COR-L47 (cell line): Measurements from ENCODE around the gene SWT1.
A peak's percentile ranks its signal among the peaks of the same experiment; 100 is the strongest.
"Not testable (repeated sequence)": the region's sequence is repeated elsewhere in the genome, so short reads cannot be mapped to it uniquely, and the experiment has no call there.

ENCODE experiments used
- DNase-seq: peaks from one replicate; lab custom pipeline; 2025; lab: John Stamatoyannopoulos, UW

SWT1 gene

DNA sequence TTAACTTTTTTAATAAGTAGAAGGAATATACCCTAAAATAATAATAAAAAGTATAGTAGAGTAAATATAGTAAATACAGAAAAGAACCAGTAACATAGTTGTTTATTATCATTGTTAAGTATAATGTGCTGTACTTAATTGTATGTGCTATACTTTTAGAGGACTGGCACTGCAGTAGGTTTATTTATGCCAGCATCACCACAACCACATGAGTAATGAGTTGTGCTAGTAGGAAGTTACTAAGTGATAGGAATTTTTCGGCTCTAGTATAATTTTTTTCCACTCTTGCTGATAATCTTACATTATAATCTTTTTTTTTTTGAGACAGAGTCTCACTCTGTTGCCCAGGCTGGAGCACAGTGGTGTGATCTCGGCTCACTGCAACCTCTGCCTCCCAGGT is 88.5 kb downstream of the SWT1 start:
- DNase-seq = no peak

DNA sequence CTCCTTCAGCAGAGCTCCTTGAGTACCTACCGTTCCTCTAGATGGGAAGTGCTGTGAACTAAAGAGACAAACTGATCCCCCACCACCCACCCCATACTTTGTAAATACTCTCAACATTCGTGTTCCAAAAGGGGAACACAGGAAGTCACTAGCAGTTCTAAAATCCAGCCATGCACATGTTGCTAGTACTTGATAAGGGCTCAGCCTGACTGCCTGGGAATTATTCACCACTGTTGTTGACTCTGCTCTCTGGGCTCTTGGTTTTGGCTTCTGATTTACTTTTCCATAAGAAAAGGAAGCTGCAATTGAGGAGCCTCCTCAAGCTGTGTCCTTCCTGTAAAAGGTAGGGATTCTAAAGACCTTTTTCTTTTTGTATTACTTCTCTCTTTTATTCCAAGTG is 92.6 kb downstream of the SWT1 start:
- no peak for DNase-seq

DNA sequence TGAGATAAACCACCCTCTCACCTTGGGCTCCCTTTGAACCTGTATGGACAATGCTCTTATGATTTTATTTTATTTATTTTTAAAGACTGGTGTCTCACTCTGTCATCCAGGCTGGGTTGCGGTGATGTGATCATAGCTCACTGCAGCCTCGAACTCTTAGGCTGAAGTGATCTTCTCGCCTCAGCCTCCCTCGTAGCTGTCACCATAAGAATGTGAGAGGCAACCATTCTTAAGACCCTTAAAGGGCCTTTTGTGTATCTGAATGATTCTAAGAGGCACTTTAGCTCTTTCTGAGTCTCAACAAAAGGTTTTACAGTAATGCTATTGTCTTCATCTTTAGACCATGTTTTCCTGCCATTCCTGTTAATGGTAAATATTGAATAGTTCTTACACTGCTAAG is 93.1 kb downstream of the SWT1 start:
- DNase-seq = no peak

DNA sequence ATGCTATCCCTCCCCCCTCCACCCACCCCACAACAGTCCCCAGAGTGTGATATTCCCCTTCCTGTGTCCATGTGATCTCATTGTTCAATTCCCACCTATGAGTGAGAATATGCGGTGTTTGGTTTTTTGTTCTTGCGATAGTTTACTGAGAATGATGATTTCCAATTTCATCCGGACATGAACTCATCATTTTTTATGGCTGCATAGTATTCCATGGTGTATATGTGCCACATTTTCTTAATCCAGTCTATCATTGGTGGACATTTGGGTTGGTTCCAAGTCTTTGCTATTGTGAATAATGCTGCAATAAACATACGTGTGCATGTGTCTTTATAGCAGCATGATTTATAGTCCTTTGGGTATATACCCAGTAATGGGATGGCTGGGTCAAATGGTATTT is 95.0 kb downstream of the SWT1 start:
- DNase-seq = not testable (repeated sequence)

DNA sequence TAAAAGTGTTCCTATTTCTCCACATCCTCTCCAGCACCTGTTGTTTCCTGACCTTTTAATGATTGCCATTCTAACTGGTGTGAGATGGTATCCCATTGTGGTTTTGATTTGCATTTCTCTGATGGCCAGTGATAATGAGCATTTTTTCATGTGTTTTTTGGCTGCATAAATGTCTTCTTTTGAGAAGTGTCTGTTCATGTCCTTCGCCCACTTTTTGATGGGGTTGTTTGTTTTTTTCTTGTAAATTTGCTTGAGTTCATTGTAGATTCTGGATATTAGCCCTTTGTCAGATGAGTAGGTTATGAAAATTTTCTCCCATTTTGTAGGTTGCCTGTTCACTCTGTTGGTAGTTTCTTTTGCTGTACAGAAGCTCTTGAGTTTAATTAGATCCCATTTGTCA is 95.4 kb downstream of the SWT1 start:
- not testable (repeated sequence) for DNase-seq

DNA sequence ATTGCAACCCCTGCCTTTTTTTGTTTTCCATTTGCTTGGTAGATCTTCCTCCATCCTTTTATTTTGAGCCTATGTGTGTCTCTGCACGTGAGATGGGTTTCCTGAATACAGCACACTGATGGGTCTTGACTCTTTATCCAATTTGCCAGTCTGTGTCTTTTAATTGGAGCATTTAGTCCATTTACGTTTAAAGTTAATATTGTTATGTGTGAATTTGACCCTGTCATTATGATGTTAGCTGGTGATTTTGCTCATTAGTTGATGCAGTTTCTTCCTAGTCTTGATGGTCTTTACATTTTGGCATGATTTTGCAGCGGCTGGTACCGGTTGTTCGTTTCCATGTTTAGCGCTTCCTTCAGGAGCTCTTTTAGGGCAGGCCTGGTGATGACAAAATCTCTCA is 98.6 kb downstream of the SWT1 start:
- DNase-seq = not testable (repeated sequence)

DNA sequence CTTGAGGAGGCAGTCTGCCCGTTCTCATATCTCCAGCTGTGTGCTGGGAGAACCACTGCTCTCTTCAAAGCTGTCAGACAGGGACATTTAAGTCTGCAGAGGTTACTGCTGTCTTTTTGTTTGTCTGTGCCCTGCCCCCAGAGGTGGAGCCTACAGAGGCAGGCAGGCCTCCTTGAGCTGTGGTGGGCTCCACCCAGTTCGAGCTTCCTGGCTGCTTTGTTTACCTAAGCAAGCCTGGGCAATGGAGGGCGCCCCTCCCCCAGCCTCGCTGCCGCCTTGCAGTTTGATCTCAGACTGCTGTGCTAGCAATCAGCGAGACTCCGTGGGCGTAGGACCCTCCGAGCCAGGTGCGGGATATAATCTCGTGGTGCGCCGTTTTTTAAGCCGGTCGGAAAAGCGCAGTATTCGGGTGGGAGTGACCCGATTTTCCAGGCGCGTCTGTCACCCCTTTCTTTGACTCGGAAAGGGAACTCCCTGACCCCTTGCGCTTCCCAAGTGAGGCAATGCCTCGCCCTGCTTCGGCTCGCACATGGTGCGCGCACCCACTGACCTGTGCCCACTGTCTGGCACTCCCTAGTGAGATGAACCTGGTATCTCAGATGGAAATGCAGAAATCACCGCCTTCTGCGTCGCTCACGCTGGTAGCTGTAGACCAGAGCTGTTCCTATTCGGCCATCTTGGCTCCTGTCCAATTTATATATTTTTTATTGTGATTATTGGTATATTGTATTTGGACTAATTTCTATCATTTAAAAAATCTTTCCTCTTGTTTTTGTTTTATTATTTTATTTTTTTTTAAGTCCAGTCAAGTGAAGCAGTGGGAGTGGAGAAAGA is 100.4 kb downstream of the SWT1 start:
- DNase-seq = peak; percentile 4

DNA sequence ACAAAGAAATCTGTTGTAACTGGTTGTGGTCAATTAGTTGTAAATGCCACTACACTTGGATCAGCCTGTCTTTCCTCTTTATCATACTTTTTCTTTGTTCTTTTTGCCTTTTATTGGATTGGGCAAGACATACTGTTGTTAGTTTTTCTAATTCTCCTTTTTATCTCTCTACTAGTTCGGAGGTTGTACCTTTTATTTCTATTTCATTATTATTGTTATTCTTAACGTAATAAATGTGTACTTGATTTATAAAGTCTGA is 100.9 kb downstream of the SWT1 start:
- DNase-seq = no peak

DNA sequence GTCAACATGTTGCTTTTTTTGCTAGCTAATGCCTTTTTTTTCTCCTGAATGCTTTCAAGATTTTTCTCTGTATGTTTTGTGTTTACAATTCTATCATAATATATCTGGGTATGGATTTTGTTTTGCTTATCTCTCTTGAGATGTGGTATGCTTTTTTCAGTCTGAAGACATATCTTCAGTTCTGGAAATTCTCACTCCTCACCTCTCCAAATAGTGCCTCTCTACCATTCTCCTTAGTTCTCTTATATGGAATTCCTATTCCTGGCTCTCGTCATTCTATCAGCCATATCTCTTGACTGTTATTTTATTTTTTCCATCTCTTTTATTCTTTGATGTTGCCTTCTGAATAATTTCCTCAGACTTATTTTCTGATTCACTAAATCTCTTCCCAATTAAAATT is 101.7 kb downstream of the SWT1 start:
- no peak for DNase-seq

DNA sequence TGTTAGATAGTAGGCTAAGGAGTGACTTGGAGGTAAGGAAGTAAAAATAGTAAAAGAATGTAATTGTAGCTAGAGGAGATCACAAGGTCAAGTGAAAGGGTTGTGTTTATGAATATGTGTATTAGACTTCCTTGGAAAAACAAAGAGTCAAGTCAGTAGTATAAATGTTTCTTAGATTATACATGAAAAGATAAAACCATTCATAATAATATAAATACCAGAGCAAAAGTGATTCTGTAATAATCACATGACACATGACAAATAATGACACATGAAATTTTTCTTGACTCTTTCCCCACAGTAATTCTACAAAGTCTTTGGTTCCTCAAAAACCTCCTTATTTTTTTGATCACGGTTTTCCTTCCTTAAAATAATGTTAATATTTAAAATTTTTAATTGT is 103.6 kb downstream of the SWT1 start:
- no peak for DNase-seq

DNA sequence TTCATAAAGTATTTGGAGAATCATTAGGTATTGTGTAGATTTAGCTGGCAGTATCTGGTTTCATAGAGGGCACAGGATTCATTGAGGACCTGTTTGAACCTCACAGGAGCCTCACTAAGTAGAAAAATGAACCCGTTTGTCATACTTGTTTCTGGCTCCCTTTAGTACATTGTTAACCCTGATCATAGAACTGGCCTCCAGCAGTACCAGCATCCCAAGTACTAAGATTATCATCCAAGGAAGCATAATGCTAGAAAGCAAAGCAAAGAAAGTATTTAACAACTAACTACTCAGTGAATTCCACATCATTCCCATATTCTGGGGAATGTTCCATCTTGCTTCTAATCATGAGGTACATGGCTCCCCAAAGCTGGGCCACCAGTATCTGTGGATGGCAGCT is 105.2 kb downstream of the SWT1 start:
- no peak for DNase-seq

DNA sequence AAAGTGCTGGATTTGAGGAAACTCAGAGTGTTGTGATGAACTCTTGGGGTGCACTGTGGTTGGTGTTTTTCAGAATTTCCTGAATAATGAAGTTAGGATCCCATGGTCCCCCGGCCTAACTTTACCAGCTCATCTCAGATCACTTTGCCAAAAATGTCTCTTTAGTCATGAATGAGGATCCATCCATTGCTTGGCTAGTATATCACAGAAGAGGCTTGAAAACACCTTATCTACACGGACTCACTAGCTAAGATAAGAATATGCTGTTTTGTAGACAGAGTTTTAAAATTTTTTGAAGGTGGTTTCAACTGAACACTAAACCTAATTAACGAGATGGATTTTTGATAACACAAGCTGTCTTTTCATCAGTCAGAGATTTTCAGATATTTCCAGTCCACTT is 106.3 kb downstream of the SWT1 start:
- DNase-seq = no peak

DNA sequence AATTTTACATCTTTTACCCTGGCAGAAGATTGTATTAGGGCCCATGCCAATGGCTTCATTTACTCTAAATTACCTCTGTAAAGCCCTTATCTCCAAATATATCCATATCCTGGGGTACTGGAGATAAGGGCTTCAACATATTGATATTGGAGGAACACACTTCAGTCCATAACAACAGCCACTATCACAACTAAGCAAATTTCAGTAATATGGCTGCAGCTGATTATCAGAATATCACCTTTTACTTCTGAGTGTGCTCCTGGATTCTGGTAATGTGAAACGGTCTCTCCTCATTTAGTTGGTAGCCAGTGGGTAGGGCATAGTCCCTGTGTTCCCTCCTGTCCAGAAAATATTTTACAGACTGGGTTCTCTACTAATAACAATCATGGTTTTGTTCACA is 106.8 kb downstream of the SWT1 start:
- DNase-seq = no peak

DNA sequence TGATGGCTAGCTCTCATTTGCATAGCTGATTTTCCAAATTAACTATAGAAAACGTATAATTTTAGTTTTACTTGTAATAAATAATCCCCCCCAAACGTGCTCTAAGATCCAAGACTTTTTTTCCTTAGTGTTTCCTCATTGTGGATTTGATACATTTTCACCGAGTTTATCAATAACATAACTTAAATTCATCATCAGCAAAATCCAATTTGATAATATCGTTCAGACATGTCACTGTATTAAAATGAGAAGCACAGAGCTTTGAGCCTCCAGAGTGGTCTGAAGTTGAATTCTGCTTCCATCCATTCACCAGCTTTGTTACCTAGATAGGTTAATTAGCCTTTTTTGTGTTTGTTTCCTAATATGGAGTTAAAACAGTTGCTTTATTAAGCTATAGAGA is 108.3 kb downstream of the SWT1 start:
- DNase-seq = no peak

DNA sequence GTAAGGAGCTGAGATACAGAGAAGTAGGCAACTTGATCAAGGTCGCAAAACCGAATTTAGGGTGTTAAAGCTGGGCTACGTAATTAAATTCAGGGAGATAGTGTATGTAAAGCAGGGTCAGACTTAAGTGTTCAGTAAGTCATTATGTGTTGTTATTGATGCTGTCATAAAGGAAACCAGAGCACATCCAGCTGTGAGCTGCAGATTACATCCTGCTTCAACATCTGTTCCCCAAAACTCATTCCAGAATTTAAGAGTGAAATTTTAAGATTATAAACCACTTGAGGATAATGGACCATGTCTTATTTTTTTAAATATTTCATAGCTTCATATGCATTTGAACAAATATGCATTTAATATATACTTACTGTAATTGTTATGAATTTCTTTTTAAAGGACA is 110.3 kb downstream of the SWT1 start:
- no peak for DNase-seq

DNA sequence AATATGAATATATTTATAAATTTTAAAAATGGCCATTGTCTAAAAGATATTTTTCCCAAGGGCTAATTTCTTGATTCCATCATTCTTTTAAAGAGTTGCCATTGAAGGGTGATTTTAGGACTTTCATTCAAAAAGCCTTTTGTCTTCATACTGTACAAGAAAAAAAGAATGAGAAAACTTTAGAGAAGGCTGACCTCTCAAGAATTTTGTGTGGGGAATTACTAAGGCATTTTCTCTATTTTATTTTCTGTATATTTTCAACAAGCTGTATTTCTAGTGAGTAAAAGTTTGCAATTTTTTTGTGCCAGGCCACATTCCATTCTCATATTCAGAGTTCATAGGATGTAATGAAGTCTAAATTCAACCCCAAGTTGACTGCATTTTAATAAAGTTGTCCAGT is 110.7 kb downstream of the SWT1 start:
- DNase-seq = no peak

DNA sequence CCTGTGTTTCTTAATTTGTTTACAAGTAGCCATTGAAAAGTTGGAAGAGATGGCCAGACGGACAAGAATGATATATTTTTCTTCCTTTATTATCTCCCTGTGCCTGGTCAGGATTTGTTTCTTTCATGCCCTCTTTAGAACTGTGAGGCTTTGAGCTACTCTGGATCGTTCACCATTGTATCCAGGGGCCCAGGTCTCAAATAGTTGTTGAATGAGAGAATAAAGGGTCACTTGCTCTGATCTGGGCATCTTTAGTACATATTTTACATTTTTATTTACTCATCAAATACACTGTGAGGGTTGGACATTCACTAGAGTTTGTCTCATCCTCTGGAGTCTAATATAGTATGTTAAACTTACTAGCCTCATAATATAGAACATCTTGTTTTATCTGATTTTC is 111.4 kb downstream of the SWT1 start:
- no peak for DNase-seq

DNA sequence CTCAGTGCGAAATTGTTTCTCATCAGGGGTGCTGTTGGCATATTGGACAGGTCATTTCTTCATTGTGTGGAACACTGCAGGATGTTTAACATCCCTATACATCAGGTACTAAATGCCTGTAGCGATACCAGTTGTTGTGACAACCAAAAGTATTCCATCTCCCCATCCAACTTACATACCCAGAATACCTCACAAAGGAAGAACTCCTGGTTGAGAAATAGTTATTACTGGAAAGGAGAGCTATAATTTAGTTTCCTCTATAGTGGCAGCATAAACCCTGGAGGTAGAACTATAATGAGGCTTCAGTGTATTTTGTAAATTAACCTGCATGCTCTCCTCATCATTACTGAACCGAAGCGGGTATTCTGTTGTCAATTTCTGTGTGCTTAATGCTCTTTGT is 115.0 kb downstream of the SWT1 start:
- peak; percentile 19 for DNase-seq

DNA sequence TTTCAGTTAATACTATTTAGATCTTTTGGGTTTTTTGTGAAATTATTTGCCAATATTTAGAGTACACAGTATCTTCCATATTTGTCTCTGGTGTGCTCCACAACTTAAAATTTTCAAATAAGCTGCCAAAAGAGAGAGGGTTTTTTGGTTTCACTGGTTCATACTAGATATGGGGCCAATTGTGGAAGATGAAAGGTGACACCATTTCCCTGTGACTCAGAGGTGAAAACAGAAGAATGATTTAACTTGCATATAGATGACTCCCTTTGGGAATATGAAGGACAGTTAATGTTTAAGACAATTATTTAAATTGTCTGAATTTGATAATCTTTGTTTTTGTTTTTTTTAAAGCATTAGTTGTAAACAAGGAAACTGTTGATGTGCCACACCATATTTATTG is 122.6 kb downstream of the SWT1 start:
- DNase-seq = no peak

DNA sequence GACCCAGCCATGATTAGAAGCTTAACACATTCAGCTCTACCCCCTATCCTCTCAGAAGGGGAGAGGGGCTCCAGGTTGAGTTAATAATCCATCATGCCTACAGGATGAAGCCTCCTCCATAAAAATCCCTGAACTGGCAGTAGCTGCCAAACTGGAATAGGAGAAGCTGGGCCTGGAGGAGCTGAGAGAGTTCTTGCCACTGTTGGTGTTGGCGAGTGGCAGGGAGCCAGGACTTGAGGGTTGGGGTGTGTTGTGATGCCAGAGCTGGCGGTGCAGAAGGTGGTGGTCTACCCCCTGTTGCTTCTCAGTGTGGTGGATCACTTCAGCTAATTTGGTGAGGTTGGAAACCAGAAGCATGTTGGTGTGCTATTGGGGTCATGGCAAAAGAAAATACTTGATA is 123.6 kb downstream of the SWT1 start:
- DNase-seq = no peak

DNA sequence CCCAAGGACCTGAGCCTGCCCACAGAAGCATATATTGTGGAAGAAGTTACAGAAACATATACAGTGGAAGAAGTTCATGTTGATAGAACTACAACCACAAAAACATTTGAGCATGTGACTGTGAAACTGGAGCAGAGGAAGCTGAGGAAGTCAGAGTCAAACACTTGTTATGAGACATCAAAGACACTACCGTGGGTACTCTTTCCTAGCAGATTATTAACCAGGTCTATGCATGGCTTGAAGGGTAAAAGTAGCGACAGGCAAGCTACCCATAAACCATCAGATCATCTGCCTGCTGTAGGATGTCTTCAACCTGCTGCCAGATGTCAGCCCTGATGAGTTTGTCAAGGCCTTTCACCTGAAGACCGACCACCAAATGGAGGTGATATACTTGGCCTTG is 124.3 kb downstream of the SWT1 start:
- DNase-seq = no peak

DNA sequence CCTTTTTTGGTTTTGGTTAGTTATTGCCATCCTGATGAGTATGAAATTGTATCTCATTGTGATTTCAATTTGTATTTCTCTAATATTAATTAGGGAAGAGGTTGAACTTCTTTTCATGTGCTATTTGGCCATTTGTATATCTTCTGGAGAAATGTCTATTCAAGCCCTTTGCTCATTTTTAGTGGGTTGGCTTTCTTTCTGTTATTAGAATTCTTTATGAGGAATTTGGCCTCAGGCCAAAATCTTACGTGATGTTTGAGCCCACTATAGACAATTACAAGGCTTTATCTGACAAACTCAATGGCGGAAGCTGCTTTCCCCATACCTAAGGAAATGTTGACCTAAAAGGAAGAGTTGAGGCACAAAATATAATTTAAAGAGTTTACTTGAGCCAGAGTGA is 127.1 kb downstream of the SWT1 start:
- DNase-seq = no peak

DNA sequence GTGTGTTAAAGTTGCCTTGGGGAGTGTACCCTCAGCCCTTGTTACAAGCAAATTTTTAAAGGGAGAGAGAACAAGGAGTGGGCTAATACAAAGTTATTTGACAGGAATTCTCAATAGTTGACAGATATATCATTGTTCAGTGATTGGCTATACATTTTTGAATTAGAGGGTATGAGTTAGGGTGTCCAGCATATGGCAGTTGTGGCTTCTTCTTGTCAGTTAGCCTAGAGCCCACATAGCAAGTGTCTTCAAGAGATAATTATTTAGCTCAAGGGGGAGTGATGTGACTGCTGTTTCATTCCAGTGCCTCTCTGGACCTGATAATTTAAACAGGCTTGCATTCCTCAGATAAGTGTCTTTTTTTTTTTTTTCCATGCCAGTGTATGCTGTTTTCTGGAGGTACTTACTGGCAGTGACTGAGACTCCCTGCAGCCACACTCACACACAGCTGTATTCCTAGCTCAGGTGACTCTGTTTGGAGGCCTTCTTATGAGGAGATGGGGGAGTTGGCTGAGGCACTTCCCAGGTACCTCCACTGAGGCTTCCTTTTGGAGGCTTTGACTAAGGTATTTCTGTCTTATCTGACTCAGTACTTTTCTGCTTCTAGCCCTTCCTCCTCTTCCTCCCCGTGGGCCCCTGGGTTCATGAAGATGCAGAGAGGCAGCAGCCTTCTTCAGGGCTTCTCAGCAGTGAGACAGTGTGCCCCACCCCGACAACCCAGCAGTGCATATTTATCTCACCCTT is 127.7 kb downstream of the SWT1 start:
- DNase-seq = no peak

DNA sequence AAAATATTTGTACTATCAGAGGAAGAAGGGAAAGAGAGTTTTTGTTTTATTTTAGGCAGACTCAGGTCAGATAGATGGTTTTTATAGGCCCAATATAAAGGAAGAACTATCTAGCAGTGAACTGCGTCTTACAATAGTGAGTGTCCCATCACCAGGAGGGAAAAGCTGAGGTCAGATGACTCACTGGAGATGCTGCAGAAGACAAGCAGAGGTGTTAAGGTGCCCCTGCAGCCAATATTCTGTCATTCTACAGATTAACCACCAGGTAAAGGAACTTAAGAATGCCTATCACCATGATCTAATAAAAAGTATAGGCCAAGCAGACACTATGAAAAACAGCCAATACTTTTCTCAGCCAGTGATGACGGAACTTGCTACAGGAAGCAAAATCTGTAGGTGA is 130.5 kb downstream of the SWT1 start:
- no peak for DNase-seq
